Esophagus muscularis mucosa (tissue), 4 donors: ENCODE data around the gene CSAD. TPM values are rescaled to one million over a fixed set of nuclear protein-coding genes. Genes with fewer than 3 reads are reported as not detected.
A peak's percentile ranks its signal among the peaks of the same experiment; 100 is the strongest.

Experiments
- DNase-seq: peaks from one replicate; pipeline ENCODE4 v3.0.0-alpha.2; 2017; ENCODE audit errors: extremely low spot score
- H3K27ac ChIP-seq, 4 donors: fragments of 200-600 bp; sonication (generic); replicated peaks in 1 of 4; 1 replicate in 3 of 4; 2 replicates in 1 of 4; pipeline ENCODE4 v1.5.1; 2016 to 2019; ENCODE audit warnings: mild to moderate bottlenecking in 1 of 4
- H3K27me3 ChIP-seq, 4 donors: fragments of 200-600 bp; sonication (generic); one replicate each; pipeline versions ENCODE4 v1.5.1 to v1.6.0; 2016 to 2019
- H3K36me3 ChIP-seq, 4 donors: fragments of 200-600 bp; sonication (generic); one replicate each; pipeline ENCODE4 v1.5.1; 2016 to 2019
- H3K4me1 ChIP-seq, 4 donors: fragments of 200-600 bp; sonication (generic); one replicate each; pipeline ENCODE4 v1.5.1; 2016 to 2019
- H3K4me3 ChIP-seq, 4 donors: fragments of 200-600 bp; sonication (generic); 1 replicate in 2 of 4; 2 replicates in 2 of 4; pipeline ENCODE4 v1.5.1; 2016 to 2019; ENCODE audit warnings: mild to moderate bottlenecking in 4 of 4, moderate library complexity in 1 of 4
- H3K9me3 ChIP-seq, 4 donors: fragments of 200-600 bp; sonication (generic); 1 replicate in 3 of 4; 2 replicates in 1 of 4; pipeline ENCODE4 v1.5.1; 2016 to 2019
- EP300 ChIP-seq: sonication (generic); formaldehyde crosslinking; IDR thresholded peaks from one replicate; pipeline ENCODE4 v1.6.1; 2017; ENCODE audit warnings: antibody characterized with exemption
- POLR2A ChIP-seq: fragments of 450-650 bp; IDR thresholded peaks from one replicate; pipeline ENCODE4 v1.6.1; 2017; ENCODE audit warnings: antibody characterized with exemption, moderate library complexity, mild to moderate bottlenecking, low read depth
- POLR2AphosphoS5 ChIP-seq, 2 donors: sonication (generic); formaldehyde crosslinking; IDR thresholded peaks; one replicate each; pipeline ENCODE4 v1.6.1; 2017; ENCODE audit warnings: antibody characterized with exemption in 2 of 2
- WGBS: methylation state at CpG from one replicate; pipeline ENCODE4 v1.1.5; 2018; 5-methylcytosine and 5-hydroxymethylcytosine counted together
- intact Hi-C: fragments of 100-400 bp; cut with DNase I; formaldehyde crosslinking; loops from one replicate; pipeline ENCODE4 v1.15.1; 2023
- total RNA-seq, 4 donors: library from RNA; depleted of rRNA; stranded (reverse); fragments of >200 nt; gene quantifications; one replicate each; pipeline versions ENCODE4 v1.1.0 to v1.2.1, GENCODE V29; 2016
- TF ChIP-seq, protein P1 (sequence below), 3 experiments: fragments of 200-600 bp in 2 of 3; fragments of 450-650 bp in 1 of 3; sonication (generic) in 2 of 3; IDR thresholded peaks; one replicate each; pipeline ENCODE4 v1.5.1; 2017 to 2019; ENCODE audit warnings: antibody characterized with exemption in 3 of 3, mild to moderate bottlenecking in 2 of 3, moderate library complexity in 1 of 3

The CSAD gene
- total RNA-seq, 4 donors from 2014 or later: 10.8 to 27.8 (median 15.0) TPM

DNA sequence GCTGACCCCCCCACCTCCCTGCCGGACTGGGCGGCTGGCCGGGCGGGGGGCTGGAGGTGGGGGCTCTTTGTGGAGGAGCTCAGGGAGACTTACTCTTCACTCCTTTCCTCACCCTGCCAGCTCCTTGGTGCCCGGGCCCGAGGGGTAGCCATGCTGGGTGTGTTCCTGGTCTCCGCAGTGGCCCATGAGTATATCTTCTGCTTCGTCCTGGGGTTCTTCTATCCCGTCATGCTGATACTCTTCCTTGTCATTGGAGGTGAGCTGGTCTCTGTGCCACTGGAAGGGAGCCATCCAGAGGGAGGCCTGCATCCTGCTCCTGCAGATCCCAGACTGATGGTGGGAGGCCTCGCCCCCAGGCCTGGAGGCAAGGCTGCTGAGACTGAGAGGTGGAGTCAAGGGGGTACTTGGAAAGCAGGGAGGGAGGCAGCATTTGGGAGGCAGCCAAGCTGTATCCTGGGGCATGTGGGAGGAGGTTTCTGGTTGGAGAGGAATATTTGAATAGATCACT, 57.7 kb downstream of the CSAD start:
- 97% methylated on average over 5 of the region's 10 CpGs for WGBS
- H3K27me3 ChIP-seq: no peaks in the 10 kb centered on the region
- no peaks in the 10 kb centered on the region for H3K9me3 ChIP-seq
- H3K36me3 ChIP-seq: no peaks in the 10 kb centered on the region
- intact Hi-C loops: no loop called here
- TF ChIP-seq, protein P1, sequence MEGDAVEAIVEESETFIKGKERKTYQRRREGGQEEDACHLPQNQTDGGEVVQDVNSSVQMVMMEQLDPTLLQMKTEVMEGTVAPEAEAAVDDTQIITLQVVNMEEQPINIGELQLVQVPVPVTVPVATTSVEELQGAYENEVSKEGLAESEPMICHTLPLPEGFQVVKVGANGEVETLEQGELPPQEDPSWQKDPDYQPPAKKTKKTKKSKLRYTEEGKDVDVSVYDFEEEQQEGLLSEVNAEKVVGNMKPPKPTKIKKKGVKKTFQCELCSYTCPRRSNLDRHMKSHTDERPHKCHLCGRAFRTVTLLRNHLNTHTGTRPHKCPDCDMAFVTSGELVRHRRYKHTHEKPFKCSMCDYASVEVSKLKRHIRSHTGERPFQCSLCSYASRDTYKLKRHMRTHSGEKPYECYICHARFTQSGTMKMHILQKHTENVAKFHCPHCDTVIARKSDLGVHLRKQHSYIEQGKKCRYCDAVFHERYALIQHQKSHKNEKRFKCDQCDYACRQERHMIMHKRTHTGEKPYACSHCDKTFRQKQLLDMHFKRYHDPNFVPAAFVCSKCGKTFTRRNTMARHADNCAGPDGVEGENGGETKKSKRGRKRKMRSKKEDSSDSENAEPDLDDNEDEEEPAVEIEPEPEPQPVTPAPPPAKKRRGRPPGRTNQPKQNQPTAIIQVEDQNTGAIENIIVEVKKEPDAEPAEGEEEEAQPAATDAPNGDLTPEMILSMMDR (IDR thresholded peaks at IDR 0.05): no peak
- TF ChIP-seq POLR2A (no peak), POLR2AphosphoS5 (IDR thresholded peaks at IDR 0.05) (no peak), EP300 (no peak)
- DNase-seq: no peak
- no peaks in the 10 kb centered on the region for H3K4me1 ChIP-seq
- no peak overlapping the region for H3K27ac ChIP-seq
- no peak overlapping the region for H3K4me3 ChIP-seq

DNA sequence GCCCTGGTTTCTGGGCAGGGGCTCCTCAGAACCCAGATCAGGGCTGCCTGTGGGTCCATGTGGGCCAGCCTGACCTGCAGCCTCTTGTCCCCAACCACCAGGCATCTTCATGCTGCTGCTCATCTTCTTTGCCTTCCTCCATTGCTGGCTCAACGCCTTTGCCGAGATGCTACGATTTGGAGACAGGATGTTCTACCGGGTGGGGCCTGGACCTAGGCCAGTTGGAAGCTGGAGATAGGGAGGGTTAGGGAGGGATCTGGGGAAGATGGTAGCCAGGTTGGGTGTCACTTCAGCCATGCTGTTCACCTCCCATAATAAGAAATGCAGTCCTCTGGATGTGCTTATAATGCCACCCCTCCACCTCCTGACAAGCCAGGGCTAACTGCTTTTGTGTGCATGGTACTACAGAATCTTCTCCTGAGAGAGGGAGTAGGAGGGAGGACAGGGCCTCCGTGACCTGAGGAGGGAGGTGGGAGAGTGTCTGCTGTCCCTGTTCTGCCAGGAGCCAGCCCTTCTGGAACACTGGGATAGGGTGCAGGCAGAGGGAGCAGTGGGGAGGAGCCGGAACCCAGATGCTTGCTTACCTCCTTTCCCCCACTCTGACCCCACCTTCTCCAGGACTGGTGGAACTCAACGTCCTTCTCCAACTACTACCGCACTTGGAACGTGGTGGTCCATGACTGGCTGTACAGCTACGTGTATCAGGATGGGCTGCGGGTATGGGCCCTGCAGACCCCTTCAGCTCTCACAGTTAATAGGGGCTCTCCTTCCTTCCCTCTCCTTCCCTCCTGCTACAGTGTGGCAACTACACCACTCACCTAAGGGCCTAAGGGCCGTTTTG, 59.8 kb downstream of the CSAD start:
- intact Hi-C loops: no loop called here
- no peak for DNase-seq
- Histone ChIP-seq H3K9me3 (no peaks in the 10 kb centered on the region), H3K27me3 (no peaks in the 10 kb centered on the region), H3K36me3 (no peaks in the 10 kb centered on the region), H3K4me1 (peaks cover 8 to 10% (median 9%) of the 10 kb centered on the region in 4 donors), H3K27ac (no peak overlapping the region), H3K4me3 (no peak overlapping the region)
- peak; percentile 7 for TF ChIP-seq POLR2A
- no peak for TF ChIP-seq POLR2AphosphoS5 (IDR thresholded peaks at IDR 0.05)
- WGBS: 86% methylated on average over 12 of the region's 12 CpGs

DNA sequence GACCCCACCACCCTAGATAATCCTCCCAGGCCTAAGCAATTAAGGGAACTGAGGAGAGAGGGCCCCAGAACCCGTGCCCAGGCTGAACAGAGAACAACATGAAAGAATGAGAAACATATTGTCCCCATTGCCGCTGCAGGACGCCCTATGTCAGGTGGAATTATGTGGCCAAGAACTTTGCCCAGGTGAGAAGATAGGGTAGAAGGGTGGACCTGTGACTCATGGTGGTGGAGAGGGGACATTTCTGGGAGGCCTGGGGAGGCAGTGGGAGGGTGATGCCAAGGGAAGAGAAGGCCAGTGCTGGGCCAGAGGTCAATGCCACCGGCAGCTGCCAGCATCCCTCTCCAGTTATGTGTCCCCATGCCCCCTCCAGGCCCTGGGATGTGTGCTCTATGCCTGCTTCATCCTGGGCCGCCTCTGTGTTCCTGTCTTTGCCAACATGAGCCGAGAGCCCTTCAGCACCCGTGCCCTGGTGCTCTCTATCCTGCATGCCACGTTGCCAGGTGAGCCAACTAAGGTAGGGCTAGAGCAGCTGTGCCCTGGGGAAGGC, 61.9 kb downstream of the CSAD start:
- intact Hi-C loops: loop anchor here (5.0 kb wide), 1 partner anchor 33 kb away; no protein-coding TSS in a partner anchor
- 94% methylated on average over 5 of the region's 8 CpGs for WGBS
- no peak for TF ChIP-seq POLR2A
- TF ChIP-seq EP300: no peak
- TF ChIP-seq POLR2AphosphoS5 (IDR thresholded peaks at IDR 0.05): no peak
- TF ChIP-seq, protein P1 (IDR thresholded peaks at IDR 0.05): no peak
- H3K27me3 ChIP-seq: no peaks in the 10 kb centered on the region
- no peak overlapping the region for H3K27ac ChIP-seq
- no peak overlapping the region for H3K4me3 ChIP-seq
- H3K4me1 ChIP-seq: peaks cover 10 to 17% (median 11%) of the 10 kb centered on the region in 4 donors
- H3K36me3 ChIP-seq: no peaks in the 10 kb centered on the region
- no peak for DNase-seq
- no peaks in the 10 kb centered on the region for H3K9me3 ChIP-seq

DNA sequence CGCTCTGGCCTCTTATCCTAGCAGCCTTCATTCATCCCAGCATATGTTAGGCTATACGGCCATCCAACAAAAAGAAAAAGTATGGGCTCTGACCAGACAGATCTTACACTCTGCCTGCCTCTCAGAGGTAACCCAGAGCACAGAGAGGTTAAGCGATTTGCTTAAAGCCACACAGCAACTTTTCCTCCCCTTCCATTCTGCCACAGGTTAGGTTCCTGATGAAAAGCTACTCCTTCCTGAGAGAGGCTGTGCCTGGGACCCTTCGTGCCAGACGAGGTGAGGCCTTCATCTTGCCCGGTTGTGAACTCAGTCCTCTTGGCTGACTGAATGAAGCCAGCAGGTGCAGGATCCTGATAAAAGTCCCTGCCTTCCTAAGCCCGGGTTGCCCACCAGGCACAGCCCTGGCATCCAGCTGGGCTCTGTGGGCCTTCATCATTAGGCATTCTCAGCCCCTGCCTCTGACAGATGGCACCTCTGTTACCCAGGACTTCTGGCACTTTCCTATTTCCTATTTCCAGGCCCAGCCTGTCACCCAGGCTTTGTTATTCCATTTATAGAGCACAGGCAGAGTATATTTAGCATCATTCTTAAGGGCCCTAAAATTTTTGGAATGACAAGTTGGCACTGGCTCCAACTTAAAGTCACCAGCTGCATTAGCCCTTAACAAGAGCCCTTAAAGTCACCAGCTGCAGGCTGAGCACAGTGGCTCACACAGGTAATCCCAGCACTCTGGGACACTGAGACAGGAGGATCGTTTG, 64.7 kb downstream of the CSAD start:
- peak overlapping the region in 2 of 4 donors; percentile 40 to 61 for H3K27ac ChIP-seq
- DNase-seq: no peak
- 100% methylated on average over 3 of the region's 8 CpGs for WGBS
- TF ChIP-seq POLR2A: no peak
- TF ChIP-seq POLR2AphosphoS5 (IDR thresholded peaks at IDR 0.05): no peak
- no peak for TF ChIP-seq EP300
- TF ChIP-seq, protein P1 (IDR thresholded peaks at IDR 0.05): no peak
- H3K27me3 ChIP-seq: no peaks in the 10 kb centered on the region
- peaks cover 10 to 17% (median 11%) of the 10 kb centered on the region in 4 donors for H3K4me1 ChIP-seq
- no peak overlapping the region for H3K4me3 ChIP-seq
- intact Hi-C loops: loop anchor here (5.0 kb wide), 1 partner anchor 36 kb away; no protein-coding TSS in a partner anchor
- no peaks in the 10 kb centered on the region for H3K36me3 ChIP-seq
- no peaks in the 10 kb centered on the region for H3K9me3 ChIP-seq
